GM04504 (cell line): ENCODE results near the gene MOG.

Experiments used
- DNase-seq: peaks from one replicate; pipeline ENCODE4 v3.0.0-alpha.2; 2012; ENCODE audit warnings: low read depth

MOG gene

GRCh38 chr6:29676981-29677601, 20.2 kb downstream of the MOG start:
- no peak for DNase-seq

GRCh38 chr6:29678114-29678513, 21.2 kb downstream of the MOG start:
- no peak for DNase-seq

GRCh38 chr6:29679962-29680361, 23.1 kb downstream of the MOG start:
- DNase-seq = no peak

DNA sequence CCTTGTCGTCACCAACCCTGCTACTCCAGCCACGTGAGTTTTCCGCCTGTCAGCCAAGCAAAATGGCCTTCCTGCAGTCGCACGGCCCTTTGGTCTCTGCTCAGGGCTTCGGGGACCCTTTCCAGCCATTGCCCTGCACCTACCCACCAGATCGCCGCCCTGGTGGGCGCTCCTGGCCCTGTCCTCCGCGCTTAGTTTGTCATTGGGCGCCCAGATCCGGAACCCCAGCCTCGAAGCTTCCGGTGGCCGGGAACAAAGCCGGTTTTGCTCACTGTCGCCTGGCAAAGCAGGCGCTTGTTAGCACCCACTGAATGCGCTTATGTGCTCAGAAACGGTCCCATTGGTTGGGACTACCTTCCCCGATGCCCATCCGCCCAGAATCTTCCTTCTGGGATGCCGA, 23.5 kb downstream of the MOG start:
- DNase-seq = no peak

DNA sequence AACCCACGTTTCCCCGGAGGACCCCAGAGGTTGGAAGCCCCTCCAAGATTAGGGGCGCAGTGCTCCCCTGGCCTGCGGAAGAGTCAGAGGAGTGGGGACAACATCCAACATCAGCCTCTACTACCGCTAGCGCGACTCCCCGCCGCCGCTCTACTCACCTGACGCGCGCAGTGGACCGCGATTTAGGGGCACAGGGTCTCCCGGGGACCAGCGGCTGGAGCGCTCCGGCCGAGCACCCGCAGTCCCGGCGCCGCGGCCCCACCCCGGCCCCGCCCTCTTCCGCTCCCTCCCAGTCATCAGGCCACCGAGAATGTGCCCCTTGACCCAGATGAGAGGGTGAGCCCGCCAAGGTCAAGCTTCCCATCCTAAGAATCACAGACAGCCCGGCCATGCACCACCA, 24.0 kb downstream of the MOG start, which contains the start of gene ZFP57:
ZFP57 (minus strand) TSS at position 249 of the 400 bp plus-strand sequence. CDS start 4,149 bp downstream, outside the sequence.
- no peak for DNase-seq

GRCh38 chr6:29681811-29682210, 24.9 kb downstream of the MOG start:
- no peak for DNase-seq

- no peak for DNase-seq
Measured at GRCh38 chr6:29685718-29686326, 28.9 kb downstream of the MOG start.

DNA sequence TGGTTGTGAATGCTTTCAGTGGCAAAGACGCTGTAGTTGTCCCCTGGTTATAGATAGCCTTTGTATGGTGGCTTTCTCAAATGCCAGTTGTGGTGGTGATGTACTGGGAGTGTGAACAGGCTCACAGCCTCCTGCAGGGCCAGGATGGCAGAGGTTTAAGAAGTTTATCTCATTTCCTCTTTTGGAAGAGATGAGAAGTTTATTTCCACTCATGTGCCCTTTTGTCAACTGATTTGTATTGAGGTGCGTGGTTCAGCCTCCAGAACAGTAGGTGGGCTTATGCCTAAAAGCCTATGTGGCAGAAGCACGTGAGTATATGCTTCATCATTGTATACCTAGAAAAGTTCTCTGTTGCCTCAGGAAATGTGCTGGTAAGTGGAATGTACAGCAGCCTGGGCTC, 37.7 kb downstream of the MOG start:
- no peak for DNase-seq

GRCh38 chr6:29696147-29697125, 39.5 kb downstream of the MOG start:
- DNase-seq = no peak

DNA sequence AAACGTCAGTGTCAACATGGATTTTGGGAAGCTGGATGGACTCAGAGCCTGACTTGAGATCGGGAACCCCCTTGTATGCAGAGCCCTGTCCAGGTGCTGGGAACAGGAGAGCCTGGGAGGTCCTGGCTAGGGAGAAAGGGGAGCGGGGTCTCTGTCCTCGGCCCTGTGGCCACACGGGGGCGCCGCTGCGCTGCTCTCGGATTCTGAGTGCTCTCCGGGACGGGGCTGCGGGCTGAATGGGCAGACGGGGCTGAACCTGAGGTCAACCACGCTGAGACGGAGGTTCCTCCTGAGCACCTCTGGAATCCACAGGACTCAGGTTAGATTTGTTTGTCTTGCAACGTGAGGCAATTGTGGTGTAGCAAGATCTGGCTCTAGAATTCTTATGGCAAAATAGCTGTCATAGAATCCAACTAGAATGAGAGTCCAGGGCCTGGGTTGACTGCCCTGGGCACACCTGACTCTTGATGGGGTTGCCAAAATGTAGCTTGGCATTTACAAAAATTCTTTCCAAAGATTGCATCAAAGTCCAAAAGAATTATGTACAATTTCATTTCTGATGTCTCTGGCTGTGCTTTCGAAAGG, 45.7 kb downstream of the MOG start:
- DNase-seq = no peak

GRCh38 chr6:29705389-29706231, 48.7 kb downstream of the MOG start:
- DNase-seq = peak; percentile 34

DNA sequence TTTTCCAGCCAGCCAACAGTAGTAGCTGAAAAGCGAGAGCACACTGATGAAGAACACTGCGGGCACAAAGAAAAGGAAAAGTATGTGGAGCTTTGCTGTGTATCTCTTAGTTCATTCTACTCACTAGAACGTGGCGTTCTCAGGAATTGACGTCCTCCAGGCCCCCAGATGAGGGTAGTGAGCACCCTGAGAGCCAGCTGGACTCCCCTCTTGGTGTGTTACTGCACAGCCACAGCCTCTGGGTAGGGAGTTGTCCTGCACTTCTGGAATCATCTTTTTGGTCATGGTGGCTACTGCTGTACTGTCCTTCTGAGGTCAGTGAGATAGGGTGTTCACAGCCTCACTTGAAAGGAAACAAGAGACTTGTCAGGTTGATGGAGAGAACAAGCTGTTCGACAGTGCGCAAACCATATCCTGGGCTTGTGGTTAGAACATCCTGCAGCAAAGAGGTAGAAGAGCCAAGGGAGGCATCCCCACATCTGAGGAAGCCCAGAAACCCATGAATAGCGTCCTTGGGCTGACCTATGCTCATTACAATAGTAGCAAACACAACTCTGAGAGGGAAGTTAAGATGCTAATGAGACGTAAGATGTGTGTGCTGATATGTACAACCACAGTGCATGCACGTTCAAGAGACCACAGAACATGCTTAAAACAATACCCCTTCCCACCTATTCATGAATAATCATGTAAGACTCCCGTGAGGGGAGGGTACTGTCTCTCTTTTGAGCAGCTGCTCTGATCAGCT, 51.7 kb downstream of the MOG start:
- no peak for DNase-seq

GRCh38 chr6:29709188-29709587, 52.3 kb downstream of the MOG start:
- no peak for DNase-seq

- no peak for DNase-seq
Measured at GRCh38 chr6:29710281-29710941, 53.5 kb downstream of the MOG start.

GRCh38 chr6:29720863-29721262, 64.0 kb downstream of the MOG start:
- no peak for DNase-seq
